CD8-positive, alpha-beta memory T cell (primary cell): ENCODE results near the gene PLPP1. TPM values are rescaled to one million over a fixed set of nuclear protein-coding genes. Genes with fewer than 3 reads are reported as not detected.

Experiments used
- CTCF ChIA-PET: fragments of 350-600 bp; sonication (Branson Sonifier 250); formaldehyde crosslinking; loops from one replicate; lab custom pipeline; 2021; ENCODE audit warnings: antibody characterized with exemption; lab: Charles Lee
- POLR2A ChIA-PET: fragments of 350-600 bp; sonication (Branson Sonifier 250); formaldehyde crosslinking; loops from one replicate; lab custom pipeline; 2021; ENCODE audit warnings: antibody characterized with exemption; lab: Charles Lee
- DNase-seq, 5 donors: peaks; one replicate each; pipeline versions ENCODE4 v3.0.0 to v3.0.0-alpha.2; 2020 to 2022; ENCODE audit warnings: mixed read lengths in 1 of 5
- H3K27ac ChIP-seq: one replicate; pipeline ENCODE4 v1.7.0; 2013; ENCODE audit warnings: low read depth, mild to moderate bottlenecking, low read length, moderate library complexity
- H3K27me3 ChIP-seq: 2 replicates; pipeline ENCODE4 v1.7.0; 2013; ENCODE audit warnings: low read length, mild to moderate bottlenecking; ENCODE audit not compliant: insufficient read depth, poor library complexity, severe bottlenecking
- H3K36me3 ChIP-seq: 2 replicates; pipeline ENCODE4 v1.7.0; 2013; ENCODE audit warnings: mild to moderate bottlenecking, low read length, moderate library complexity; ENCODE audit not compliant: insufficient read depth
- H3K4me1 ChIP-seq: 2 replicates; pipeline ENCODE4 v1.7.0; 2013; ENCODE audit warnings: mild to moderate bottlenecking, low read length, moderate library complexity; ENCODE audit not compliant: insufficient read depth
- H3K4me3 ChIP-seq: 2 replicates; pipeline ENCODE4 v1.7.0; 2013; ENCODE audit warnings: mild to moderate bottlenecking, low read length
- H3K9me3 ChIP-seq: 2 replicates; pipeline ENCODE4 v1.7.0; 2013; ENCODE audit warnings: mild to moderate bottlenecking, low read length
- H3K27ac Mint-ChIP-seq, 8 donors: one replicate each; pipeline ENCODE4 v1.8.0; 2020 to 2021; ENCODE audit warnings: mixed read lengths in 8 of 8, mild to moderate bottlenecking in 6 of 8, inconsistent platforms in 3 of 8, moderate library complexity in 3 of 8
- H3K27me3 Mint-ChIP-seq, 2 donors: one replicate each; pipeline ENCODE4 v1.8.0; 2020 to 2021; ENCODE audit warnings: mixed read lengths in 2 of 2, mild to moderate bottlenecking in 1 of 2, moderate library complexity in 1 of 2
- H3K36me3 Mint-ChIP-seq, 3 donors: one replicate each; pipeline ENCODE4 v1.8.0; 2020 to 2021; ENCODE audit warnings: mixed read lengths in 3 of 3, inconsistent platforms in 1 of 3, mild to moderate bottlenecking in 1 of 3
- H3K4me1 Mint-ChIP-seq, 3 donors: one replicate each; pipeline ENCODE4 v1.8.0; 2020 to 2021; ENCODE audit warnings: mixed read lengths in 3 of 3, inconsistent platforms in 1 of 3, mild to moderate bottlenecking in 1 of 3
- H3K4me3 Mint-ChIP-seq, 7 donors: one replicate each; pipeline ENCODE4 v1.8.0; 2020 to 2021; ENCODE audit warnings: mixed read lengths in 7 of 7, mild to moderate bottlenecking in 6 of 7, moderate library complexity in 4 of 7, inconsistent platforms in 2 of 7
- H3K9me3 Mint-ChIP-seq, 5 donors: one replicate each; pipeline ENCODE4 v1.8.0; 2020 to 2022; ENCODE audit warnings: mixed read lengths in 5 of 5, mild to moderate bottlenecking in 3 of 5, moderate library complexity in 2 of 5, inconsistent platforms in 1 of 5
- polyA plus RNA-seq: library from polyadenylated mRNA; unstranded; fragments of 300-500 nt; fragmentation: Illumina TruSeq; gene quantifications from one replicate; pipeline ENCODE4 v1.2.3, GENCODE V29; 2021
- total RNA-seq, 2 experiments: library from RNA; stranded (reverse); gene quantifications; one replicate each; pipeline ENCODE4 v1.2.3, GENCODE V29; 2021

Gene PLPP1
- total and polyA plus RNA-seq, 3 experiments from 2014 or later = 6.7 to 15.5 (median 14.7) TPM

DNA sequence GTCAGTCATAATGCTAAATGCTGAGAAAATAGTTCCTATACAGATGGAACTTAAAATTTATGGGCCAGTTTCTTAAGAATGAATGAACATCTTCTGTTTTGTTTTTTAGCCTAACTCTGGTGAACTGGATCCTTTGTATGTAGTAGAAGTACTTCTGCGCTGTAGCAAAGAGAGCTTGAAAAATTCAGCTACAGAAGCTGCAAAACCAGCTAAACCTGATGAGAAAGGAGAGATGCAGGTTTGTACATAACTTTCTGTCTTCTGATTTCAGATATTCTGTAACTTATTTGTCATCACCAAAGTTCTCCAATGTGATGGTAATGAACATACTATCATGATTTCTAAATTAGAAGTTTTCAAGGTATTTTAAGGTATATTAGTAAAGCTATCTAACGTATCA, 146.9 kb downstream of the PLPP1 start:
- H3K27me3 ChIP-seq = no peaks in the 10 kb centered on the region
- no peak overlapping the region for H3K27ac ChIP-seq
- ChIA-PET POLR2A (no interaction called here), CTCF (no interaction called here)
- Mint-ChIP-seq H3K9me3 (peaks cover 11 to 18% (median 13%) of the 10 kb centered on the region in 5 donors), H3K4me3 (no peak overlapping the region), H3K4me1 (peaks cover 9 to 22% (median 10%) of the 10 kb centered on the region in 3 donors), H3K27me3 (no peaks in the 10 kb centered on the region), H3K36me3 (peaks cover 39 to 84% (median 68%) of the 10 kb centered on the region in 3 donors), H3K27ac (no peak overlapping the region)
- no peak overlapping the region for H3K4me3 ChIP-seq
- peaks cover 18% of the 10 kb centered on the region for H3K36me3 ChIP-seq
- no peak for DNase-seq
- H3K4me1 ChIP-seq = no peaks in the 10 kb centered on the region
- H3K9me3 ChIP-seq = peaks cover 3% of the 10 kb centered on the region

DNA sequence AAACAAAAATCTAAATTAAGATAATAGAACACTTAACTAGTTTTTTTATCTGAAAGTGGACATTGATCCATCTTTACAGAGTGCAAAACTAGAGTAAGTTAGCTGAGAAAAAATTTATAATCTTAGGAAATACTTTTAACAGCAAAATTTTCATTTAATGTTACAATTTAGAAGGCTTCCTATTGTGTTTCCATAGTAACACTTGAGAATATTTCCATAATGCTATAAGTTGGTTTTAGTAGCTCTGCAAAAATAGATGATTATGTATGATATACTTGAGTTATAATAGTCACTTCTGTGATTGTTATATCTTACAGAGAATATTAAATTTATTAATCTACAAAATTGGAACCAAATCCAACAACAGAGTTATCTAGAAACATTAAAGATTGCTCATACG, 148.4 kb downstream of the PLPP1 start:
- DNase-seq = no peak
- Histone ChIP-seq H3K4me3 (no peak overlapping the region), H3K27me3 (no peaks in the 10 kb centered on the region), H3K9me3 (no peaks in the 10 kb centered on the region), H3K27ac (no peak overlapping the region), H3K36me3 (peaks cover 13% of the 10 kb centered on the region), H3K4me1 (no peaks in the 10 kb centered on the region)
- POLR2A ChIA-PET = no interaction called here
- no peak overlapping the region for H3K27ac Mint-ChIP-seq
- peaks cover 17 to 20% (median 19%) of the 10 kb centered on the region in 5 donors for H3K9me3 Mint-ChIP-seq
- H3K36me3 Mint-ChIP-seq = peaks cover 43 to 83% (median 69%) of the 10 kb centered on the region in 3 donors
- H3K4me3 Mint-ChIP-seq = no peak overlapping the region
- peaks cover 9 to 22% (median 10%) of the 10 kb centered on the region in 3 donors for H3K4me1 Mint-ChIP-seq
- H3K27me3 Mint-ChIP-seq = no peaks in the 10 kb centered on the region
- CTCF ChIA-PET = interaction anchor here (1.2 kb wide), 1 partner anchor 19 kb away, joined by 4 read pairs; no protein-coding TSS in a partner anchor

- Mint-ChIP-seq H3K4me1 (peaks cover 10 to 22% (median 11%) of the 10 kb centered on the region in 3 donors), H3K27me3 (no peaks in the 10 kb centered on the region), H3K9me3 (peaks cover 17 to 20% (median 19%) of the 10 kb centered on the region in 5 donors), H3K36me3 (peaks cover 45 to 82% (median 69%) of the 10 kb centered on the region in 3 donors), H3K4me3 (no peak overlapping the region), H3K27ac (no peak overlapping the region)
- CTCF ChIA-PET = interaction anchor here (1.2 kb wide), 1 partner anchor 19 kb away, joined by 4 read pairs; no protein-coding TSS in a partner anchor
- Histone ChIP-seq H3K4me1 (no peaks in the 10 kb centered on the region), H3K27ac (no peak overlapping the region), H3K27me3 (no peaks in the 10 kb centered on the region), H3K9me3 (no peaks in the 10 kb centered on the region), H3K4me3 (no peak overlapping the region), H3K36me3 (peaks cover 13% of the 10 kb centered on the region)
- DNase-seq = no peak
- POLR2A ChIA-PET = no interaction called here
Observed at GRCh38 chr5:55385846-55386245, 148.9 kb downstream of the PLPP1 start.

- Histone ChIP-seq H3K4me1 (no peaks in the 10 kb centered on the region), H3K27ac (no peak overlapping the region), H3K27me3 (no peaks in the 10 kb centered on the region), H3K4me3 (no peak overlapping the region), H3K9me3 (no peaks in the 10 kb centered on the region), H3K36me3 (peaks cover 13% of the 10 kb centered on the region)
- Mint-ChIP-seq H3K27me3 (no peaks in the 10 kb centered on the region), H3K9me3 (peaks cover 17 to 20% (median 19%) of the 10 kb centered on the region in 5 donors), H3K36me3 (peaks cover 49 to 82% (median 69%) of the 10 kb centered on the region in 3 donors), H3K4me3 (no peak overlapping the region), H3K4me1 (peaks cover 10 to 22% (median 13%) of the 10 kb centered on the region in 3 donors), H3K27ac (peak overlapping the region in 1 of 8 donors; percentile 55)
- POLR2A ChIA-PET = no interaction called here
- CTCF ChIA-PET = no interaction called here
- DNase-seq = no peak
Observed at GRCh38 chr5:55385227-55385626, 149.5 kb downstream of the PLPP1 start.

GRCh38 chr5:55384072-55384471, 150.7 kb downstream of the PLPP1 start:
- ChIA-PET POLR2A (no interaction called here), CTCF (no interaction called here)
- H3K4me3 Mint-ChIP-seq = peak overlapping the region in 4 of 7 donors; percentile 8 to 52 (median 26)
- H3K27me3 ChIP-seq = no peaks in the 10 kb centered on the region
- H3K27ac Mint-ChIP-seq = peak overlapping the region in 1 of 8 donors; percentile 44
- H3K4me1 Mint-ChIP-seq = peaks cover 10 to 22% (median 13%) of the 10 kb centered on the region in 3 donors
- H3K36me3 Mint-ChIP-seq = peaks cover 48 to 81% (median 67%) of the 10 kb centered on the region in 3 donors
- peaks cover 18% of the 10 kb centered on the region for H3K36me3 ChIP-seq
- no peaks in the 10 kb centered on the region for H3K27me3 Mint-ChIP-seq
- no peak for DNase-seq
- H3K4me1 ChIP-seq = no peaks in the 10 kb centered on the region
- no peaks in the 10 kb centered on the region for H3K9me3 ChIP-seq
- H3K27ac ChIP-seq = no peak overlapping the region
- H3K4me3 ChIP-seq = no peak overlapping the region
- peaks cover 17 to 20% (median 19%) of the 10 kb centered on the region in 5 donors for H3K9me3 Mint-ChIP-seq

- Histone ChIP-seq H3K4me3 (no peak overlapping the region), H3K36me3 (peaks cover 14% of the 10 kb centered on the region), H3K27me3 (no peaks in the 10 kb centered on the region), H3K27ac (no peak overlapping the region), H3K9me3 (no peaks in the 10 kb centered on the region), H3K4me1 (no peaks in the 10 kb centered on the region)
- peaks cover 10 to 22% (median 13%) of the 10 kb centered on the region in 3 donors for H3K4me1 Mint-ChIP-seq
- no peak overlapping the region for H3K27ac Mint-ChIP-seq
- POLR2A ChIA-PET = no interaction called here
- H3K9me3 Mint-ChIP-seq = peaks cover 17 to 20% (median 19%) of the 10 kb centered on the region in 5 donors
- H3K27me3 Mint-ChIP-seq = no peaks in the 10 kb centered on the region
- no peak for DNase-seq
- peaks cover 52 to 79% (median 69%) of the 10 kb centered on the region in 3 donors for H3K36me3 Mint-ChIP-seq
- no peak overlapping the region for H3K4me3 Mint-ChIP-seq
- CTCF ChIA-PET = no interaction called here
Observed at GRCh38 chr5:55383254-55383653, 151.5 kb downstream of the PLPP1 start.

GRCh38 chr5:55377810-55378209, 157.0 kb downstream of the PLPP1 start:
- Histone ChIP-seq H3K36me3 (peaks cover 14% of the 10 kb centered on the region), H3K4me3 (no peak overlapping the region), H3K27me3 (no peaks in the 10 kb centered on the region), H3K27ac (no peak overlapping the region), H3K9me3 (no peaks in the 10 kb centered on the region), H3K4me1 (no peaks in the 10 kb centered on the region)
- ChIA-PET POLR2A (no interaction called here), CTCF (no interaction called here)
- Mint-ChIP-seq H3K27me3 (no peaks in the 10 kb centered on the region), H3K36me3 (peaks cover 37 to 73% (median 60%) of the 10 kb centered on the region in 3 donors), H3K27ac (peak overlapping the region in 4 of 8 donors; percentile 8 to 78 (median 26)), H3K9me3 (peaks cover 3 to 13% (median 10%) of the 10 kb centered on the region in 5 donors), H3K4me1 (peaks cover 0 to 6% (median 0%) of the 10 kb centered on the region in 3 donors), H3K4me3 (no peak overlapping the region)
- DNase-seq = no peak
